Neural cell (in vitro differentiated cells): ENCODE results near the gene DNAJC5.

ENCODE experiments used
- CTCF ChIP-seq: fragments of 450-650 bp; IDR thresholded peaks from 2 replicates; pipeline ENCODE4 v1.5.1; 2014; ENCODE audit warnings: antibody characterized with exemption, mild to moderate bottlenecking, moderate library complexity; ENCODE audit not compliant: poor library complexity, severe bottlenecking
- EP300 ChIP-seq: fragments of 450-650 bp; conservative IDR thresholded peaks from 2 replicates; pipeline ENCODE4 v1.6.1; 2014; ENCODE audit warnings: antibody characterized with exemption, mild to moderate bottlenecking, moderate library complexity; ENCODE audit not compliant: poor library complexity, severe bottlenecking
- EZH2 ChIP-seq: fragments of 200-600, 300-800 bp; shearing (Covaris generic), sonication (generic); IDR thresholded peaks from 2 replicates; pipeline ENCODE4 v1.6.1; 2014; ENCODE audit warnings: antibody characterized with exemption, low read length, borderline replicate concordance, mild to moderate bottlenecking; ENCODE audit not compliant: insufficient read depth, poor library complexity, severe bottlenecking
- MXI1 ChIP-seq: fragments of 450-650 bp; conservative IDR thresholded peaks from 2 replicates; pipeline ENCODE4 v1.6.1; 2014; ENCODE audit warnings: antibody characterized with exemption, mild to moderate bottlenecking; ENCODE audit not compliant: poor library complexity, severe bottlenecking
- POLR2AphosphoS5 ChIP-seq: IDR thresholded peaks from 2 replicates; pipeline ENCODE4 v1.6.1; 2012
- REST ChIP-seq: IDR thresholded peaks from 2 replicates; pipeline ENCODE4 v1.6.1; 2012; ENCODE audit warnings: borderline replicate concordance
- SMC3 ChIP-seq: fragments of 450-650 bp; conservative IDR thresholded peaks from 2 replicates; pipeline ENCODE4 v1.6.1; 2014; ENCODE audit warnings: antibody characterized with exemption, mild to moderate bottlenecking, moderate library complexity; ENCODE audit not compliant: poor library complexity
- TAF1 ChIP-seq: IDR thresholded peaks from 2 replicates; pipeline ENCODE4 v1.6.1; 2012; ENCODE audit warnings: low read depth

GRCh38 chr20:63886921-63887320 is 8.0 kb upstream of the DNAJC5 start:
- TF ChIP-seq CTCF (no peak), SMC3 (no peak), REST (no peak), POLR2AphosphoS5 (no peak), EZH2 (no peak), MXI1 (no peak), TAF1 (no peak), EP300 (no peak)
